ENCODE results near the gene TRABD2B. TPM values are rescaled to one million over a fixed set of nuclear protein-coding genes. Genes with fewer than 3 reads are reported as not detected.

The TRABD2B gene
- total and polyA plus RNA-seq, 2 donors (not counting 3 experiments of a cell fraction or from before 2014, with no cell fraction given), result not detected

DNA sequence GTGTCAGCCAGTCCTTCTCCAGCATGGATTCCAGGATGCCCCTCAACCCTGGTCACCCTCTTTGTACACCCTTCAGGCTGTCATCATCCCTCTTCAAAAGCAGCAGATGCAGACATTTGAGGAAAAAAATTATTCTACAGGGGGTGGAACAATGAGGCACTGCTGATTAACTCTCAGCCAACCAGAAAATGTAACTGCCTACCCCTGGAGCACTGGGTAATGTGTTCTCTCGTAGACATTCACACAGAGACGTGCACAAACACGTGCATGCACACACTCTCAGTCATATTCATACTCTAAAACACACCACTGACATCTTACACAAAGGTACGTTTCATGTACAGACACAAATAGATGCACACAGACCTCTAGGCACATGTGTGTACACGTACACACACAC is 175.4 kb downstream of the TRABD2B start:
- Histone ChIP-seq H3K4me2 (ENCODE audit: insufficient read depth, low read length) (no peak overlapping the region), H3K4me1 (ENCODE audit: control insufficient read depth, extremely low read depth, insufficient read depth, low read length) (no peaks in the 10 kb centered on the region), H3K9me1 (replicated peaks; ENCODE audit: control insufficient read depth, extremely low read depth, insufficient read depth, low read length) (no peaks in the 10 kb centered on the region), H3K36me3 (ENCODE audit: control insufficient read depth in 2 of 2, extremely low read depth in 1 of 2, insufficient read depth in 2 of 2, low read length in 2 of 2) (no peaks in the 10 kb centered on the region), H4K20me1 (replicated peaks; ENCODE audit: control insufficient read depth, extremely low read depth, insufficient read depth, low read length) (no peaks in the 10 kb centered on the region), H3K4me3 (replicated peaks in 1 of 3; ENCODE audit: insufficient read depth in 1 of 3, low read depth in 1 of 3, low read length in 3 of 3) (no peak overlapping the region), H3K9me3 (replicated peaks; ENCODE audit: control insufficient read depth, insufficient read depth, low read length) (no peaks in the 10 kb centered on the region), H3K9ac (replicated peaks; ENCODE audit: extremely low read depth, insufficient read depth, low read length) (no peak overlapping the region), H2AFZ (ENCODE audit: low read depth, low read length) (no peak overlapping the region), H3K27me3 (ENCODE audit: control insufficient read depth in 2 of 2, insufficient read depth in 2 of 2, low read length in 2 of 2) (no peaks in the 10 kb centered on the region), H3K27ac (ENCODE audit: insufficient read depth, low read depth, low read length) (no peak overlapping the region), H3K79me2 (ENCODE audit: control insufficient read depth, insufficient read depth, low read length) (no peaks in the 10 kb centered on the region)
- intact Hi-C loops (cut with micrococcal nuclease), result no loop called here
- TF ChIP-seq, protein P1, sequence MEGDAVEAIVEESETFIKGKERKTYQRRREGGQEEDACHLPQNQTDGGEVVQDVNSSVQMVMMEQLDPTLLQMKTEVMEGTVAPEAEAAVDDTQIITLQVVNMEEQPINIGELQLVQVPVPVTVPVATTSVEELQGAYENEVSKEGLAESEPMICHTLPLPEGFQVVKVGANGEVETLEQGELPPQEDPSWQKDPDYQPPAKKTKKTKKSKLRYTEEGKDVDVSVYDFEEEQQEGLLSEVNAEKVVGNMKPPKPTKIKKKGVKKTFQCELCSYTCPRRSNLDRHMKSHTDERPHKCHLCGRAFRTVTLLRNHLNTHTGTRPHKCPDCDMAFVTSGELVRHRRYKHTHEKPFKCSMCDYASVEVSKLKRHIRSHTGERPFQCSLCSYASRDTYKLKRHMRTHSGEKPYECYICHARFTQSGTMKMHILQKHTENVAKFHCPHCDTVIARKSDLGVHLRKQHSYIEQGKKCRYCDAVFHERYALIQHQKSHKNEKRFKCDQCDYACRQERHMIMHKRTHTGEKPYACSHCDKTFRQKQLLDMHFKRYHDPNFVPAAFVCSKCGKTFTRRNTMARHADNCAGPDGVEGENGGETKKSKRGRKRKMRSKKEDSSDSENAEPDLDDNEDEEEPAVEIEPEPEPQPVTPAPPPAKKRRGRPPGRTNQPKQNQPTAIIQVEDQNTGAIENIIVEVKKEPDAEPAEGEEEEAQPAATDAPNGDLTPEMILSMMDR (IDR thresholded peaks at IDR 0.05; ENCODE audit: extremely low read depth in 1 of 2, insufficient read depth in 1 of 2, low read depth in 1 of 2, low read length in 2 of 2), result no peak
- no peak for TF ChIP-seq POLR2AphosphoS5 (IDR thresholded peaks at IDR 0.05; ENCODE audit: insufficient read depth, low read depth, low read length)
- no peak for TF ChIP-seq EZH2 (IDR thresholded peaks at IDR 0.05; ENCODE audit: borderline replicate concordance, low read depth, low read length, severe bottlenecking)
- no peak for TF ChIP-seq GATA2 (IDR thresholded peaks at IDR 0.05; ENCODE audit: insufficient read depth, insufficient read length, low read depth, low read length)
- TF ChIP-seq MYC (IDR thresholded peaks at IDR 0.05; ENCODE audit: low read depth, low read length), result no peak
- TF ChIP-seq FOS (IDR thresholded peaks at IDR 0.05; ENCODE audit: borderline replicate concordance, insufficient read depth, low read length), result no peak
- no peak for TF ChIP-seq POLR2A (IDR thresholded peaks at IDR 0.05; ENCODE audit: low read depth, low read length)
- TF ChIP-seq JUN (IDR thresholded peaks at IDR 0.05; ENCODE audit: borderline replicate concordance, insufficient read depth, insufficient read length, low read depth), result no peak
- TF ChIP-seq, protein P2, sequence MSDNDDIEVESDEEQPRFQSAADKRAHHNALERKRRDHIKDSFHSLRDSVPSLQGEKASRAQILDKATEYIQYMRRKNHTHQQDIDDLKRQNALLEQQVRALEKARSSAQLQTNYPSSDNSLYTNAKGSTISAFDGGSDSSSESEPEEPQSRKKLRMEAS (IDR thresholded peaks at IDR 0.05; ENCODE audit: insufficient read depth, insufficient read length), result no peak
- CTCF ChIA-PET, result interaction anchor here (1.6 kb wide), 1 partner anchor 10 kb away, joined by 3 read pairs; no protein-coding TSS in a partner anchor
- DNase-seq (ENCODE audit: low read depth, low spot score) (no peak), FAIRE-seq (no peak)
- dilution Hi-C loops (cut with MboI; ENCODE audit: extremely low pct_ligation_motif_present, low sequenced_read_pairs), result no loop called here
- POLR2A ChIA-PET, result no interaction called here
- no TSS peak for BruUV-seq (replicated peaks)
